IPS-NIHi7 (cell line): ENCODE results near the gene BCL2L2.
A peak's percentile ranks its signal among the peaks of the same experiment; 100 is the strongest.
"Not testable (repeated sequence)": the region's sequence is repeated elsewhere in the genome, so short reads cannot be mapped to it uniquely, and the experiment has no call there.

Source experiments
- DNase-seq: peaks from one replicate; pipeline ENCODE4 v3.0.0; 2012; ENCODE audit warnings: mixed read lengths; ENCODE audit errors: extremely low spot score

Gene BCL2L2

GRCh38 chr14:23306412-23307145 lies at the start of gene BCL2L2:
BCL2L2 (plus strand) TSS chr14:23306833; CDS start chr14:23307768, 935 bp downstream.
- DNase-seq, result peak; percentile 80

- DNase-seq, result no peak
Measured at GRCh38 chr14:23258256-23258655, 48.4 kb upstream of the BCL2L2 start.

GRCh38 chr14:23259426-23259825 lies 47.2 kb upstream of the BCL2L2 start:
- no peak for DNase-seq

- DNase-seq, result not testable (repeated sequence)
Measured at GRCh38 chr14:23260849-23261248, 45.8 kb upstream of the BCL2L2 start.

GRCh38 chr14:23269193-23269592 lies 37.4 kb upstream of the BCL2L2 start:
- DNase-seq, result no peak

- no peak for DNase-seq
Measured at GRCh38 chr14:23275412-23275811, 31.2 kb upstream of the BCL2L2 start.

GRCh38 chr14:23277189-23277588 lies 29.4 kb upstream of the BCL2L2 start:
- DNase-seq, result no peak

- DNase-seq, result not testable (repeated sequence)
Measured at GRCh38 chr14:23277928-23278327, 28.7 kb upstream of the BCL2L2 start.

GRCh38 chr14:23281247-23281646 lies 25.4 kb upstream of the BCL2L2 start:
- DNase-seq, result no peak

- DNase-seq, result no peak
Measured at GRCh38 chr14:23284654-23285529, 21.7 kb upstream of the BCL2L2 start.

- DNase-seq, result no peak
Measured at GRCh38 chr14:23285530-23286019, 21.1 kb upstream of the BCL2L2 start.

- DNase-seq, result peak; percentile 97
Measured at GRCh38 chr14:23286020-23286901, 20.4 kb upstream of the BCL2L2 start, which contains the start of gene HOMEZ. HOMEZ (minus strand) TSS chr14:23286132; CDS start chr14:23285952, 180 bp downstream.

GRCh38 chr14:23286902-23287479 lies 19.6 kb upstream of the BCL2L2 start:
- no peak for DNase-seq

- no peak for DNase-seq
Measured at GRCh38 chr14:23294734-23295561, 11.7 kb upstream of the BCL2L2 start.

- DNase-seq, result no peak
Measured at GRCh38 chr14:23296012-23296777, 10.4 kb upstream of the BCL2L2 start.

- no peak for DNase-seq
Measured at GRCh38 chr14:23297096-23297495, 9.5 kb upstream of the BCL2L2 start.

GRCh38 chr14:23297611-23298277 lies 8.9 kb upstream of the BCL2L2 start:
- DNase-seq, result no peak

GRCh38 chr14:23299211-23299957 lies 7.2 kb upstream of the BCL2L2 start:
- DNase-seq, result no peak
